Suppressor macrophage (primary cell): ENCODE results near the gene SNED1.

Source experiments
- DNase-seq, 4 experiments: peaks; one replicate each; pipeline ENCODE4 v3.0.0-alpha.2; 2020 to 2022

The SNED1 gene

DNA sequence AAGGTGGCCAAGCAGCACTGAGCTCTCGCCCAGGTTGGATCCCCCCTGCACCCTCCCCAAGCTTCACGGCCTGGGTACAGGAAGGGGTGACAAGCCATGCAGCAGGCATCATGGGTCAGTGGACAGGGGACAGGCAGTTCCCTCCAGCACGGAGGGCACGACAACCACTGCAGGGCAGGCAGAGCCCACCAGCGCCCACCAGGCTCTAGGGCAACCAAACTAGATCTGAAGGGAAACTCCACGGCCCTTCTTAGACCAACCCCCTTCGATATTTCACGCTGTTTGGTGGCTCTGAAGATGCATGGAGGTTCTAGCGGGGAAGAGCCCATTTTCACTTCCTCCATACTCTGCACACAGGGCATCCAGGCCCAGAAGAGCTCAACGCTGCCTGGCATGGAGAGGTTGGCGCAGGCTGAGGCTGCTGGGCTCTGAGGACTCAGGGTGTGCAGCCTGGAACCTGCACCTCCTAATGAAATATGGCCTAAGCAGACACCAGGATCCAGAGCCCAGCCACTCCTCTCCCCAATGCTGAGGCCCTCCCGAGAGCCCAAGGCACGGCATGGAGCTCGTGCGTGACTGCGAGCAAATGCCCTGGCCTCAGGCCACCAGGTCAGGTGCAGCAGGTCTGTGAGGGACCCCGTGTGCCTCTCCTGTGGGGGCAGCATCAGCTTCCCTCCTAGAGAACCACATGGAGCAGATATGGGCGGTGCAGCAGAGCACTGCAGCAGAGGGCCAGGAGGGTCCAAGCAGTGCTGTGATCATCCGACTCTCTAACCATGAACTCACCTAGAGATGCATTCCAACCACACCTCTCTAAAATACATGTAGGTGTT, 112.4 kb downstream of the SNED1 start:
- DNase-seq, result no peak

DNA sequence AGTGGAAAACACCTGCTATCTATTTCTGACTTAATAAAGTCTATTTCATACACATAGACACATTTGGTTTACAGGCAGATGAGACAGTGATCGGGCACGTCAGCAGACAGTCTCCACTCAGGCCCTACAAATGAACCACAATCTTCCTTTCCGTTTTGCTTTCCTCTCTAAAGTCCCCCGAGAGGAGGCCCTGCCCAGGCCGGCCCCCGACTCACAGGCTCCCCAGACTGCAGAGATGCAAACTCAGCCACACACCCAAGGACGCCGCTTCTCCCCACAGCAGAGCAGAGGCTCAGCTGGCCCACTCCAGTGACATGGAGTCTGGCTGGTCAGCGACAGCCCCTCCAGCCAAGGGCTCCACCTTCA, 113.0 kb downstream of the SNED1 start:
- DNase-seq, result no peak

DNA sequence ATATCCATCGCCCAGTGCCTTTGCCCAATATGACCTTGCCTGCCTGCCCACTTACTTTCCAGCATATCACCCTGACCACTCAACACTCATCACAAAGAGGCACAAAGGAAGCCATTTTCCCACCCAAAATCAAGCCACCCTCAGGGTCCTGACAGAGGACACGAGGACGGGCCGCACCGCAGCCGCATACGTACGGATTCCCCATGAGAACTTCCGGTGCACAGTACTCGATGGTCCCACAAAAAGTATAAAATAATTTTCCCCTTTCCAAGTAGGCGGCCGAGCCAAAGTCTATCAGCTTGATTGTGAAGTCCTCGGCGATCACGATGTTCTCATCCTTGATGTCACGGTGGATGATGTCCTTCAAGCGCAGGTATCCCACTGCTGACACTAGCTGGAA, 113.6 kb downstream of the SNED1 start:
- no peak for DNase-seq

DNA sequence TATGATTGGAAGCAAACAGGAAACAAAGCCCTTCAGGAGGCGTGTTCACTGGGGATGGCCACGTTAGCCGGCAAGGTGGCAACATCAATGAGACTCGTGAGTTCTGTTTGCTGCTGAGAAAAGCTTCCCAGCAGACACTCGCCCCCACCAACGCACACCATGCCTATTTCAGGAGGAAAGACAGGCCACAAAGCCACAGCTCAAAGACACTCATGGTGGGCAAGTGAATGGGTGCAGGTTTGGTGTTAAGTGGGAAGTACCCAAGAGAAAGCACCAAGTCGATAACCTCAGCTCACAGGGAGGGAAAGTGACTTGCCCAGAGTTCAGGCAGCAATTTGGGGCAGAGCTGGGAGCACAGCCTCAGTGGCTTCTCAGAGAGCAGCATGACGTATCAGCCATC, 114.2 kb downstream of the SNED1 start:
- no peak for DNase-seq

DNA sequence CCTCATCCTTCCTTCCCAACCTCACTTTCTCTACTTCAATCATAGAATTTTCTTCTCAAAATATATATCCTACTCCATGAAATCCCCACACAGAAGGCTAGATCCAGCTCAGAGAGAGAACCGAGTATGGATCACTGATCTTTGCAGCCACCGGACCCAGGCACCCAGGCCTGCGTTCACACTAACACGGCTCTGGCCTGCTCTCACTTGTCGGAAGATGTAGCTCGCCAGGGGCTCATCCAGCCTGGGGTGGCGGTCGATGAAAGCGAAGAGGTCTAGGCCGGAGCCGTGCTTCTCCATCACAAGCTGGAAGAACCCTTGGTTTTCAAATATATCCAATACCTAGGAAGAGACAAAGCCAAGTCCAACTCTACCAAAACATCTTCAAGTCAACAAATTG, 116.4 kb downstream of the SNED1 start:
- DNase-seq, result no peak

DNA sequence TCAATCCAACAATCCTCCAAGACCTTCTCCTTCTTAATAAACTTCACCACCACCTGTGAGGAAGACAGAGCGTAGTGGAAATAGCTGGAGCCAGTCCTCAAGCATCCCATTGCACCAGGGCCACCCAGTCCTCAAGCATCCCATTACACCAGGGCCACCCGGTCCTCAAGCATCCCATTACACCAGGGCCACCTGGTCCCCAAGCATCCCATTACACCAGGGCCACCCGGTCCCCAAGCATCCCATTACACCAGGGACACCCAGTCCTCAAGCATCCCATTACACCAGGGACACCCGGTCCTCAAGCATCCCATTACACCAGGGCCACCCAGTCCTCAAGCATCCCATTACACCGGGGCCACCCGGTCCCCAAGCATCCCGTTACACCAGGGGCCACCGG, 116.9 kb downstream of the SNED1 start:
- no peak for DNase-seq

DNA sequence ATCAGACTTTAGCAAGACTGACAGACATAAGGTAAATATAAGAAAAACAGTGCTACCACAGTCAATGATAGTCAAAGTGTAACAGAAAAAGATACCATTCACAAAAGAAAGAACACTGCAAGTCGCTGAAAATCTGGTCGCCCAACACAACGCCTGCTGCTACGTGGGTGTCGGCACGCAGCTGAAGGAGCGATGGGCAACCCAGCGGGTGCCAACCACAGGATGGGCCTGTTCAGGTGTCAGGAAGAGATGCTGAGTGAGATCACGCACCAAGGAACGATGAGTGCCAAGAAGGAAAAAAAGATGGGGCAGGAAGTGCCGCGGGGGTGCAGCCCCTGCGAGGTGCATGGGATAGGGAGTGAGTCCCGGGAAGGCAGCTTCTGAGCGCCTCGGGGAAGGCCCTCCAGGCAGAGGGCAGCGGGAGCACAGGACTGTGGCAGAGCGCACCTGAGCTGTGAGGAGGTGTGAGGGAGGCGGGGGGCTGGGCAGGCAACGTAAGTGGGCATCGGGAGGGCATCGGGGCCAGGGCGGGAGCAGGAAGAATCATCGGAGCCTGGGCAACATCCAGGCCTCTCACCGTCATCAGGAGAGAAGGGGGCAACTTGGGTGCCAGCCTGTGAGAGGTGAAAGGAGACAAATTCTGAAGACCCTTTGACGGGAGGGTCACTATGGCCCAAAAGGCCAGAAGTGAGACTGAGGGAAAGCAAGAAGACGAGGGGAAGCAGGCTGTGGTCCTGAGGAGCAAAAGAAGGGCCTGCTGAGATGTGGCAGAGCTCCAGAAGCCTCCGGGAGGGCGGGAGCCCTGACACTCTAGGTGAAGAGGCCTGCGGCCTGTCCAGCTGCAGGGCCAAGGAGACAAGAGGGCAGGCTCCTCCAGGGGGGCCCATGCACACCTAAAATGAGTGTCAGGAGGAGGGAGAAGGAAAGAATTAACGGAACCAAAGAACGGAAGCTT, 118.5 kb downstream of the SNED1 start:
- DNase-seq, result no peak

DNA sequence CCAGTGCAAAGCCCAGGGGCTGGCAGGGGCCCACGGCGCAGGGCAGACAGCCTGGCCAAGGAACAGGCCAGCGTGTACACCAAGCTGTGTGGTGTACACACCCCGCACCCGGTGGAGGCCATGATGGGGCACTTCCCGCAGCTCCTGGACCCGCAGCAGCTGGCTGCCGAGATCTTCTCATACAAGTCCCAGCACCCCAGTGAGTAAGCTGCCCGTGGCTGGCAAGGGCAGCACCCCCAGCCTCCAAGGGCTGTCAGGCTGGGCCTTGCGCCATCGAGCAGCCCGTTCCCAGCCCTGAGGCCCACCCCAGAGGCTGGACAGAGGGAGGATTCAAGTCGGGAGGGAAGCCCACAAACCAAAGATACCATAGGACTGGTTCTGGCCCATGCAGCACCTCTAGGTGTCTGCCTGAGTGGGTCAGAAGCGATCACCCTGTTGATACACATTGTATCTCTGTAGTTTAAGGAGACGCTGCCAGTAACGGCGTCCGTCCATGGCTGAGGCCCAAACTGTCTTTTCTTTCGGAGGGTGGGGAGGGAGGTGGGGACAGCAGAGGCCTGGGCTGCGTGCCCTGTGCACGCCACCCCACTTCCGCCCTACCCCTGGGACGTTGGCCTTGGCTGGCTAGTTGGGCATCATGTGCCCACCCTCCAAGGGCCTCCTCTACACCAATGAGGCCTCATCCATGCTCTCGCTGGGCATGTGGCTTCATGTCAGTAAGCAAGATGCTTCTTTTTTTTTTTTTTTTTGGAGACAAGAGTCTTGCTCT, 120.5 kb downstream of the SNED1 start:
- no peak for DNase-seq

DNA sequence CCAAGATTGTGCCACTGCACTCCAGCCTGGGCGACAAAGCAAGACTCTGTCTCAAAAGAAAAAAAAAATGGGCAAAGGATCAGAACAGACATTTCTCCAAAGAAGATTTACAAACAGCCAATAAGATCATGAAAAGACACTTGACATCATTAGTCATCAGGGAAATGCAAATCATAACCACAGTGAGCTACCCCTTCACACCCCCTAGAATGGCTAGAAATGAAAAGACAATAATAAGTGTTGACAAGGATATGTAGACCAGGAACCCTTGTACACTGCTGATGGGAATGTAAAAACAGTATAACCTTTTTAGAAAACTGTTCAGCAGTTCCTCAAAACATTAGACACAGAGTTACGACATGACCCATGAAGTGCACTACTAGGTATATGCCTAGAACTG, 122.0 kb downstream of the SNED1 start:
- no peak for DNase-seq

DNA sequence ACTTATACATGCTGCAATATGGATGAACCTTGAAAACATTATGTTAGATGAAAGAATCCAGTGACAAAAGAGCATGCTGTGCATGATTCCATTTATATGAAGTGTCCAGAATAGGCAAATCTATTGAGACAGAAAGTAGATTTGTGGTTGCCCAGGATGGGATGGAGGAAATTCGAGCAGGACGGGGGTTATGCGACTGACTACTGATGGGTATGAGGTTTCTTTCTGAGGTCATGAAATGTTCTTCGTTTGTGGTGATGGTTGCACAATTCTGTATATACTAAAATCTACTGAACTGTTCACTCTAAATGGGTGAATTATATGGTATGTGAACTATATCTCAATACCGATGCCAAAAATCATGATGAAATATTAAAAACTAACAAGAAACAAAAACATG, 122.6 kb downstream of the SNED1 start:
- DNase-seq, result no peak

DNA sequence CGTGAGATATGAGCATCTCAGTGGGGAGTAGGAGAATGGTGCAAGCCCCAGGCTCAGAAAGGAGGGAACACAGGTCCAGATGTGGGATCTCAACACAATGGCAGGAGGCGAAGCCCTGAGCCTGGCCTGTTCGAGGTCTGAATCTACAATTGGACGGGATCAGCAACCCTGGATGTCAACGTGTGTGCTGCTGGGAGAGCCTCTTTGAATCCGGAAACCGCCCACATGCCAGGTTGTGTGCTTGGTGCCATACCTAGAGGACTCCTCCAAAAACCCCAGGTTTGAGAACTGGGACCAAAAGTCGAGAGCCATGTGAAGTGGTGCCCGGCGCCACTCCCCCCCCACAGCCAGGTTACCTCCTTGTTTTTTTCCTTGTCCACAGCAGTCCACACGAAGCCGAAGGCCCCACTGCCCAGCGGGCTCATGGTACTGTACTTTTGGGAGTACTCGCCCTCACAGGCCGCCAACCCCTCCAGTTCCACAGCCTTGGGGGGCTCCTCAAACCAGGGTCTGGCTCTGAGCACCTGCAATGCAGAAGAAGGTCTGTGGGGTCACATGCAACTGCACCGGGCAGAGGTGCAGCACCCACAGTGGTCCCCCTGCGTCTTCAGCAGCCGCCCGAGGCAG, 124.1 kb downstream of the SNED1 start:
- DNase-seq, result no peak

DNA sequence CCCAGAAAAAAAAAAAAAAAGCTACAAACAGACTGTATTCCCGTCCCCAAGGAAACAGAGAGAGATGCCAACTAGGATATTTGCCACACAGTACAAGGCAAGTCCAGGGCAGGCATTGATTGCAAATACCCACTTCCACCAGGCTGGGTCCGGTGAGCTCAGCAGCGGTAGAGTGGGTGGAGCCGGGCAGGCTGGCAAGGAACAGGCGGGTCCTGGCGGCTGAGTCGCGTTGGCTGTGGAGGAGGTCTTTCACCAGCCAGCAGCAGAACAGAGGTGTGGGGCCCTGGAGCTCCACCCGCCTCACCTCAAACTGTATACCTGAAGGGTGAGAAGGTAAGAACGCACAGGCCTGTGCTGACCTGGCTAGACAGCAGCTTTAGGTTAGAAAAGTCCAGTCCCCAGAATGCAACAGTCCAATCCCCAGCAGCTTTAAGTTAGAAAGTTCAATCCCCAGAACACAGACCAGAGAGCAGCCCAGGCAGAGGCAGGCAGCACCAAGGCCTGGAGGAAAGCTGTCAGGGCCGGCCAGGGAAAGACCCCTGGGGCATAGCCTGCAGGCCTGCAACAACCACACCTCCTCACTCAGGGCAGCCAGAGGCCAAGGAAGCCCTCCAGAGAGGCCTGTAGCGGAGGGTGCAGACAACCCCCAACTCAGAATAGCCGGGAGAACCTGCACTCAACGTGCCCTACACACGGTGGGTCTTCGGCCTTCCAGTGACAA, 125.6 kb downstream of the SNED1 start:
- DNase-seq, result no peak

DNA sequence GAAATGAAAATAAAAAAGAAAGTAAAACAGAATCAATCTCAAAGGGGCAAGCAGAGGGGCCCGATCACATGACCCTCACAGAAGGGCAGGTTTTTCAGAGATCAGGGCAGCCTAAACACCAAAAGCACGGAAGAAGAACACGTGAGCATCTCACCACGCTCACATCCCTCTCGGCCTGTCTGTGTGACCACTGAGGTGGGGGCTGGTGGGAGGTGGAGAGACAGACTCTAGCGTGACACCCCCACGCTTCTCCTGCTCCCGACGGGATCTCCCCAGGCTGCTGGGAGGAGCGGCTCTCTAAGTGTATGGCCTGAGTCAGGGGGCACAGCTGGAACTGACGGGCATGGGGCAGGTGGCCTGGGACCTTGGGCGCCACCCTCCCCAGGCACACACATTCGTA, 127.2 kb downstream of the SNED1 start:
- no peak for DNase-seq

DNA sequence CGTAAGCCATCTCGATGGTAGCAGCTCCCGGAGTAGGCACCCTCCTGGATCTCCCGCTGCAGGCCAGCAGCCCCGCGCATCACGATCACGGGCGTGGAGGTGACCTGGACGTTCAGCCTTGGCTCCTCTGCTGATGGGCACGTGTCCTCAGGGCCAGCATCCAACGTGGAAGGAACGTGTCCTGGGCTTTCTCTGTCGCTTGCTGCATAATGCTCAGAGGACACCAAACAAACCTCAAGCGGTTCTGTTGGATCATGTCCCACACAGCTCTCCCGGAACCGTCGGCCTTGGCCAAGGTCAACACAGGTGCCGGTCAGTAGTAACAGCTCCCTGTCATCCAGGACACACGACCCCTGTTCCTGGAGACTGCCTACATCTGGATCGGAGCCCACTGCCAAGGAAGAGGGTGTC, 127.8 kb downstream of the SNED1 start:
- DNase-seq, result no peak

DNA sequence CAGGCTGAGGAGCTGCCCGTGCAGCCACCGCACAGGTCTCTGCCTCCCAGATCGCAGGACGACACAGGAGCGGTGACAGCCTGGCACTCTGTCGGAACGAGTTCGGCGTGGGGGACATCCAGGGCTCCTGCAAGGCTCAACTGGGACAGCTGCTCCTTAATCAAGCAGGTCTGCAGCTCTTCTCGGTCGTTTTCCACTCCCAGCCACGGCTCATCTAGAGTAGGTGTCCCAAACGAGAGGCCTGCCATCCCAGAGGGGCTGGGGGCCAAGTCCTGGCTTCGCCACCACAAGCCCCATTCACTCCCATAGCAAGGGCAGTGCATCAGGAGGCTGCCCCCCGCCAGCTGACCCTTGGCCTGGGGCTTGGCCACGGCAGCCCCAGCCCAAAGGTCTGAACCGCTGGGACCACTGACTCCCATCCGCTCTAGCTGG, 128.4 kb downstream of the SNED1 start:
- no peak for DNase-seq

DNA sequence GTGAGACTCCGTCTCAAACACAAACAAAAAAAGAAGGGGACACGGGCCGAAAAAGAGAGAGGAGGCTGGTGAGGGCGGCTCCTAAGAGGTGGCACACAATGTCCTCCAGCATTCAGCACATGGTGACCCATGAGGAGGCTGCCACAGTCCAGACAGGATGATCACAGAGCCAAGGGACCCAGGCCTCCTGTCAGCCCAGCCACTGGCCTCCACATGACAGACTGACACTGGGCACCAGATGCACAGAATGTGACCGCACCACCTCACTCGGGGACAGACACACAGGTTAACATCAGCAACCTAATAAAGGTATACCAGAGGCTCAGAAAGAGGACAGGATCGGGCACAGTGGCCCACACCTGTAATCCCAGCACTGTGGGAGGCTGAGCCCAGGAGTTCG, 129.8 kb downstream of the SNED1 start:
- DNase-seq, result no peak

DNA sequence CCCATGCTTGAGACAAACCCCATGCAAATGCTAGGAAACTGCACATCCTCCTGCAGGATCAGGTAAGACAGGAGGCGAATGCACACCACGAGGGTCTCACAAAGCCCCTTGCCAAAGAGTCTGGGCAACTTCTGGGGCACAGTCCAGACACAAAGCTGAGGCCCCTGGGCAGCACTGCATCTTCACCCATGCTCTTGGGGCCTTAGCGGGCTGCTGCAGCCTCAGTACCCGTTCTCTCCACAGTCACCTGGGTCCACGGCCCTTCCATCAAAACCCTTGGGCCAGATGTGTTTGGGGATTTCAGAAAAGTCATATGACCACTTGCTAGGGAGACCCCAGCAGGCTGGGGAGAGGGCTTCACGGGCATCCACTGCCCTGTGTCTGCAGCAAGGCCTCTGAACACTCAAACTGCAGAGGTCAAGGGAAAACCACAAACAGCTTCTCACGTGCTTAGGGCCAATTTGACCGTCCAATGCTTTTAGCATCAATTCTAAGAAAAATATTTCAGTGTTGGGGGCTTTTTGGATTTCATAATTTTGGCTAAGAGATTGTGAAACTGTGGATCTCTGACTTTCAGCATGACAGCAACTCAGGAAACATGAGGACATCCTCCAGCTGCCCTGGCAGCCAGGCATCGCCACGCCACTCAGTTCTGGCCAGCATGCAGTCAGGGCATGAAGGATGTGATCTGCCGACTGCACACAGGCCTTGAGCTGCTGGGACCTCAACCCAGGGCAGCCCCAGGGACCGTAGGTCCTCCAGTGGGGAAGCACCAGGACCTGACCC, 130.9 kb downstream of the SNED1 start:
- DNase-seq, result peak in 1 of 4 experiments; percentile 11

DNA sequence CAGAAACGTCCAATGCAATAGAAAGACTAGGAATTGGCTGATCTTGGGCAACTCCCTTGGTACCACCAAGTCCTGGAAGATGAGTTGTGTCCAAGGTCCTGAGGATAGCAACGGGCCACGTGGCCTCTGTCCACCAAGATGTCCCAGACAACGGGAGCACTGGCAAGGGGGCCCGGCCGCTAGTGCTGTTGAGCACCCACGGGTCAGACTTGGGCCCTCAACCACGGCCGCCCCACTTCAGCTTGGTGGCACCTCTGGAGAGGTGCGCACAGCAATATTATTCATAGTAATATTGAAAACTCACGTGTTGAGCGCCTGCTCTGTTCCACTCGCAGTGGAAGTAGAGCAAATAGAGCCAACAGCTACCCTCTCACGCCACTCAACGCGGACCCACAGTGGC, 131.9 kb downstream of the SNED1 start:
- no peak for DNase-seq

DNA sequence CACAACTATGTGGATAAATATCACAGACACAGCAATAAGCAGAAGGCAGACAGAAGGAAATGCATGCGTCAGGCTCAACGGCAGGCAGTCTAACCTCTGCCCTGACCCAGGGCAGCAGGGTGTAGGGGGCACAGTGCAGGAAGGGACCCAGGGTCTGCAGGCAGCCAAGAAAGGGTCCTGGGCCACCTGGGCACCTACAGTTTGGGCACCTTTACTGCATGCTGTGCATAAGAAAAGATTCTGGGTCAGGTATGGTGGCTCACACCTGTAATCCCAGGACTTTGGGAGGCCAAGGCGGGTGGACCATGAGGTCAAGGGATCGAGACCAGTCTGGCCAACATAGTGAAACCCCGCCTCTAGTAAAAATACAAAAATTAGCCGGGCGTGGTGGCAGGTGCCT, 133.1 kb downstream of the SNED1 start:
- no peak for DNase-seq

DNA sequence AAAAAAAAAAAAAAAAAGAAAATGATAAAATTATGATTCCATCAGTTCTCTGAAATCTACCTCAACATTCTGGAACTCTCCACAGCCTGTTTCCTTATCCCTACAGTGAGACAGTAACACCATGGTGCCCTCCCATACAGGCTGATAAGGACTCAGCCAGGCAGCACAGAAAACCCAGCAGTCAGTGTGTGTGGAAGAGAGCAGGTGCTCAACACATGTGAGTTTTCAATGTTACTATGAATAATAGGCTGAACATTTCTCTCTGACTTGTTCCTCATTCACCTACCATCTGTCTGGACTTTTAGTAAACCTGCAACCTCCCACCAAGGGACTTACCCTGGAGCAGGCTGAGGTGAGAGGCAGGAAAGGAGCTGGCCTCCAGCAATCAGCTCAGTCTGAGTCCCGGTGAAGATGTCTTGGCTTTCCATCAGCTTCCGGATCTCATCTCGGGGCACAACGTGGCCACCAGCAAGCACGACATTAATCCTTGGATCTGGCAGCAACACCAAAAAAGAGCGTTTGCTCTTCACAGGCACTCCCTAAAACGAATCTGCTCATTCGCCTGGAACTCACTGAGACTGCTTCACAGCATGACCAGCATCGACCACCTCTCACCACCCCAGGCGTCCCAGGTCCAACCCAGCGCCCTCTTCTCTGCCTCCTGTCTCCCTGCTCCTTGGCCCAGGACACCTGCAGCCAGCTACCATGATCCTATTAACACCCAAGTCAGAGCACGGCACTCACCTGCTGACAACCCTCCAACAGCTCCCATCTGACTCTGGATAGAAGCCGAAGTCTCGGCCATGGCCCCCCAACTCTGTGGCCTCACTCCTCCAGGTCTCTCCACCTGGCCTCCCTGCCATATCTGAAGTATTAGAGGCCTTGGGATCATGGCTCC, 134.4 kb downstream of the SNED1 start:
- no peak for DNase-seq
